Esophagus squamous epithelium (tissue), 4 donors: Measurements from ENCODE around the gene CDK17.

ENCODE experiments used
- POLR2A ChIP-seq, 4 donors: fragments of 450-650 bp; IDR thresholded peaks; one replicate each; pipeline ENCODE4 v1.6.1; 2017; ENCODE audit warnings: antibody characterized with exemption in 4 of 4, mild to moderate bottlenecking in 4 of 4, moderate library complexity in 3 of 4
- TF ChIP-seq, protein P1 (sequence below), 6 experiments: fragments of 450-650 bp in 4 of 6; fragments of 200-600 bp in 2 of 6; sonication (generic) in 2 of 6; IDR thresholded peaks; one replicate each; pipeline ENCODE4 v1.5.1; 2016 to 2019; ENCODE audit warnings: antibody characterized with exemption in 6 of 6, mild to moderate bottlenecking in 4 of 6, moderate library complexity in 4 of 6

DNA sequence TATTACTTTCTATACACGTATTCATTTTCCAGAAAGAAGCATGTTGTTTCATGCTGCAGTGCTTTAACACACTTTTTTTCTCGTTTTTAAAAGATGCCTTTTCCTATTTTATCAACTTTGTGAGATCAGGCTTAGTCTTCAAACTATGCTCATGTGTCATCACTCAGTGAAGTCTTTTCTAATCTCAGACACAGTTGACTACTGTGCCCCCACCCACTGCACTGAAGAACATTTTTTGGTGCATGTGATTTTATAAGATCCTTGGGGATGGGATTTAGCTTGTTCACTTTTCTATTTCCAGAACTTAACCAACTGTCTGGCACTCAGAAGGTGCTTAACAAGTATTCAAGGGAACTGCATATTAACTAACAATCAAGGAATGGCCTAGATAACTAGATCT is 85.5 kb downstream of the CDK17 start:
- TF ChIP-seq, protein P1, sequence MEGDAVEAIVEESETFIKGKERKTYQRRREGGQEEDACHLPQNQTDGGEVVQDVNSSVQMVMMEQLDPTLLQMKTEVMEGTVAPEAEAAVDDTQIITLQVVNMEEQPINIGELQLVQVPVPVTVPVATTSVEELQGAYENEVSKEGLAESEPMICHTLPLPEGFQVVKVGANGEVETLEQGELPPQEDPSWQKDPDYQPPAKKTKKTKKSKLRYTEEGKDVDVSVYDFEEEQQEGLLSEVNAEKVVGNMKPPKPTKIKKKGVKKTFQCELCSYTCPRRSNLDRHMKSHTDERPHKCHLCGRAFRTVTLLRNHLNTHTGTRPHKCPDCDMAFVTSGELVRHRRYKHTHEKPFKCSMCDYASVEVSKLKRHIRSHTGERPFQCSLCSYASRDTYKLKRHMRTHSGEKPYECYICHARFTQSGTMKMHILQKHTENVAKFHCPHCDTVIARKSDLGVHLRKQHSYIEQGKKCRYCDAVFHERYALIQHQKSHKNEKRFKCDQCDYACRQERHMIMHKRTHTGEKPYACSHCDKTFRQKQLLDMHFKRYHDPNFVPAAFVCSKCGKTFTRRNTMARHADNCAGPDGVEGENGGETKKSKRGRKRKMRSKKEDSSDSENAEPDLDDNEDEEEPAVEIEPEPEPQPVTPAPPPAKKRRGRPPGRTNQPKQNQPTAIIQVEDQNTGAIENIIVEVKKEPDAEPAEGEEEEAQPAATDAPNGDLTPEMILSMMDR (IDR thresholded peaks at IDR 0.05) = no peak
- no peak for TF ChIP-seq POLR2A (IDR thresholded peaks at IDR 0.05)
